ENCODE results near the gene POLD1.

Gene POLD1

DNA sequence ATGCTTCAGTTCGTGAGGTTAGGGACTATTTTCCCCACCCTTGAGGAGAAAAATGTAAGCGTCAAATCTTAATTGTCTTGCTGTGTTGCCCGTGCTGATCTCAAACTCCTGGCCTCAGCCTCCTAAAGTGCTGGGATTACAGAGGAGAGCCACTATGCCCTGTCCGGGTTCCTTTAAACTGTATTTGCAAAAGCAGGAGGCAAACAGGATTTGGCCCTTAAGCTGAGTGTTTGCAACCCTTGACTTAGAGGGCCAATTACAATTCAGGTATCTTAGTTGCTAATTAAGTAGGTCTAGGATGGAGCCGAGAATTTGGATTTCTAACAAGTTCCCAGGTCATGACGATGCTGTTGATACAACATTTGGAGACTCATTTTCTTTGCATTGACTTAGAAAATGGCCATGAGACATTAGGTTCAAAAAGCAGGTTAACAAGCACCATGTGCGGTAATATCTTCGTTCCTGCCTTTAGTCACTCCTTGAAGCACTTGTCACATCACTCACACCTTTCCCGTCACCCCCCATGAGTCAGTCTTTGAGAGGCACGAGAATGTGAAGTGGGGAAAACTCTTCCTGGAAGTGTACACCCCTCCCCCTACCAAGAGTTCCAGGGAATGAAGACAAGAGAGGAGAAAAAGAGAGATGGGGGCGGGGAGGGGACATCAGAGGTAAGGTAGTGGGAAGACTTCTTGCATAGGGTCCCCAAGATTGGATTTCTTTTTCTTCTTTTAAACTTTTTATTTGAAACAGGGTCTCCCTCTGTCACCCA, 21.3 kb upstream of the POLD1 start:
- H3K27ac ChIP-seq, result no peak overlapping the region

DNA sequence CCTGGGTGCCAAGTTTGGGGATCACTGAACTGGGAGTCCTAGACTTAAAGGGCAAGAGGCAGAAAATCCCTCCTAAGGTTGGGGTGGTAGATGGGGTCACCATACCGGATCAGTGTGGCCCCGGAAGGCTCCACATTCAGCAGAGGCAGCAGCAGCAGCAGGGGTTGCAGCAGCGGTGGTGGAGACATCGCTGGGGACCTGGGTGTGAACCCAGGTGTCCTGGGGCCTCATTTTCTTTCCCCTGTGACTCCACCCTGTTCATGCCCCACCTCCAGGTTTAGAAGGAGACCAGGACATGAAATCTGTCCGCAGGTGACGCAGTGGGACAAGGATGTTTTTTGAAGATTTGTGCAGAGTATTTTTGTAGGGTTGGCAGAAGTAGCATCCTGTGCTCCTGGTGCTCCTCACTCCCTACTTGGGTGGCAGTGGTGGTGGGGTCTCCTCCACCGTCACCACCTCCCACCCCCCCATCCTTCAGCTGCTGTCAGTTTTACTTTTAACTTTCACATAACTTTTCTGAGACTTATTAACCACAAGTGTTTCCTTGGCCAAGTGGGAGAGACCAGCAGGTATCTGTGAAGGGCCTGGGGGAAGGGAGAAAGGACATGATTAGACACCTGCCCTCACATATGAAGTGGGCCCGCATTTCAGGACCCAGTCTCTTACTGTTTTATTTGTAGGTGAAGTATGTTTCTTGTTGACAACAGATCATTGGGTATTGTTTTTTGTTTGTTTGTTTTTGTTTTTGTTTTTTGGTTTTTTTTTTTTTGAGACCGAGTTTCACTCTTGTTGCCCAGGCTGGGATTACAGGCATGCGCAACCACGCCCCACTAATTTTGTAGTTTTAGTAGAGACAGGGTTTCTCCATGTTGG, 18.5 kb upstream of the POLD1 start, which contains the start of gene NAPSA:
Gene NAPSA (minus strand): TSS at position 206 of the 873 bp plus-strand sequence. CDS start 18 bp downstream, at position 188.
- Histone ChIP-seq H3K4me3 (no peak within 1 kb of the TSS), H3K27ac (no peak within 1 kb of the TSS)

More for the DNA sequence above, 21.3 kb upstream of the POLD1 start:
- H3K4me3 ChIP-seq, result no peak overlapping the region

DNA sequence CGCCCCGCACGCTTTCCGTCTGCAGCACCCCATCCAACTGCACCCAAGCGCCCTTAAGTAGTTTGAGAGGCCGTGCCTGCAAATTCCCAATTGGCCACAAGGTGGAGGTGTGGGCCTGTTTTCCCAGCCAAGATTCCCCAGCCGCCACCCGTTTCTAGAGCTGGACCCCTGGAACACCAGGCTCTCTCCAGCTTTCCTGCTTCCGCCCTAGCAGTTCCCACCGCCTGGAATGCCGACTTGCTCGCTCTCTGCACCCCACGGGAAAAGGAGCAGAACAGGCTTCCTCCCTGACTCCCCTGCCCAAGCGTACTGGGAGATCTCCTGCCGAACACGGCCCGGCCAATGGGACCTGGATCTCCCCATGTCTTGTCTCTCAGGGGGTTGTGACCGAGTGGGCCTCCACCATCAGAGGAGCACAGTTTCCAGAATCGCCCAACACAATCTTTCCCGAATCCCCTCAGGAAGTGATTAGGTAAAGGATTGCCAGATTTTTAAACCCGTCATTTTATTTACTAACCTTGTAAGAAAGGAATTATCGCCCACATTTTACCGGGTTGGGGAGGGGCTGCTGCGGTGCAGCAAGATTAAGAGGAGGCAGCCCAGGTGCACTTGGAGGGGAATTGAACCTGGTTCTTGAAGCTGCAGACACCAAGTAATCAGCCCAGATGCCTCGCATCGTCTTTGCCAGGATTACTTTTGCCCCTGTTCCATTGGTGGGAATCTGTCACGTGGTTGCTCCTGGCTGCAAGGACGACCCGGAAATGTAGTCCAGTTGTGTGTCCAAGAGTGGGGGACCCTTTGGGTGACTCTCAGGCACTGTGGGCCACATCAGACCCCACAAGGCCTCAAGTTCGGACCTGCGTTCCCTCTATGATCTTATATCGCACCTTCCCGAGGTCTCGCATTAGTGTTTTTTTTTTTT, 15.2 kb upstream of the POLD1 start:
- Histone ChIP-seq H3K4me3 (peak overlapping the region; percentile 36 to 60 (median 50)), H3K27ac (peak overlapping the region; percentile 17 to 85 (median 79))

DNA sequence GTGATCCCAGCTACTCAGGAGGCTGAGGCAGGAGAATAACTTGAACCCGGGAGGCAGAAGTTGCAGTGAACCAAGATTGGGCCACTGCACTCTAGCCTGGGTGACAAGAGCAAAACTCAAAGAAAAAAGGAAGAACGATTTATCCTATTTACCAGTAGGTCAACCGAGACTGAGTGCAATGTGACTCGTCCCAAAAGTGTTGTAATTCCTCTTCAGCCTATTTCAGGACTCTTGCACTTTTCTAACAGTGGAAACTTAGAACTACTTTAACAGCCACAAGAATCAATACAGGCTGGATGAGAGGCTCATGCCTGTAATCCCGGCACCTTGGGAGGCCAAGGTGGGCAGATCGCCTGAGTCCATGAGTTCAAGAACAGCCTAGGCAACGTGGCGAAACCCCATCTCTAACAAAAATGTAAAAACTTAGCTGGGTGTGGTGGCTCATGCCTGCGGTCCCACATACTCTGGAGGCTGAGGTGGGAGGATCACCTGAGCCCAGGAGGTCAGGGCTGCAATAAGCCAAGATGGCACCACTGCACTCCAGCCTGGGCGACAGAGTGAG, 12.2 kb upstream of the POLD1 start:
- H3K27ac ChIP-seq, result no peak overlapping the region
- H3K4me3 ChIP-seq, result no peak overlapping the region

DNA sequence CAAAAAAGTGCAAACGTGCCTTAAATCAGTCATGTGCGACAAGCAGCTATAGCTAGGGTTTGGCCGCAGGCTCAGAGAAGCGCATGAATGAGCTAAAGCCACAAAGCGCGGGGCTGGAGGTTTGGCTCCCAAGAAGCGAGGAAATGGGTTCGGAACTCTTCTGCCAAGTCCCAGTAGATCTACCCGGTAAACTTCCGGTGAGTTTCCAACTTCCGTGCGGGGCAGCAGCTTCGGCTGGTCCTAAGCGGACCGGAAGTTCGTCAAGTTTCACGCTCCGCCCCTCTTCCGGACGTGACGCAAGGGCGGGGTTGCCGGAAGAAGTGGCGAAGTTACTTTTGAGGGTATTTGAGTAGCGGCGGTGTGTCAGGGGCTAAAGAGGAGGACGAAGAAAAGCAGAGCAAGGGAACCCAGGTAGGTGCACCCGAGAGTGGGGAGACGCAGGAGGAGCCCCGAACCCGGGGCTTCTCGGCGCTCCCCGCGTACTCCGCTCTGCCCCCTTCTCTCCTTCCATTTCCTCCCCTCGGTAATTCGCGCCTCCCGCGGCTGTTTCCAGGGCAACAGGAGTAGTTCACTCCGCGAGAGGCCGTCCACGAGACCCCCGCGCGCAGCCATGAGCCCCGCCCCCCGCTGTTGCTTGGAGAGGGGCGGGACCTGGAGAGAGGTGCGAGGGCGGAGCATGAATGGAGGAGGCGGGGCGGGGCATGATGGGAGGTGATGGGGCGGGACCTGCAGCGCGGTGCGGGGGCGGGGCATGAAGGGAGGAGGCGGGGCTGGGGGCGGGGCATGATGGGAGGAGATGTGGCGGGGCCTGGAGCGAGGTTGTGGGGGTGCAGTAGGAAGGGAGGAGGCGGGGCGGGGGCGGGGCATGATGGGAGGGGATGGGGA, 7.7 kb upstream of the POLD1 start, which contains the start of gene NR1H2:
Gene NR1H2 (plus strand): TSS at position 292 of the 885 bp plus-strand sequence. CDS start 1,149 bp downstream, outside the sequence.
- H3K4me3 ChIP-seq, result peak within 1 kb of the TSS; percentile 57 to 98 (median 86)
- H3K27ac ChIP-seq, result peak within 1 kb of the TSS; percentile 90 to 100 (median 98)

DNA sequence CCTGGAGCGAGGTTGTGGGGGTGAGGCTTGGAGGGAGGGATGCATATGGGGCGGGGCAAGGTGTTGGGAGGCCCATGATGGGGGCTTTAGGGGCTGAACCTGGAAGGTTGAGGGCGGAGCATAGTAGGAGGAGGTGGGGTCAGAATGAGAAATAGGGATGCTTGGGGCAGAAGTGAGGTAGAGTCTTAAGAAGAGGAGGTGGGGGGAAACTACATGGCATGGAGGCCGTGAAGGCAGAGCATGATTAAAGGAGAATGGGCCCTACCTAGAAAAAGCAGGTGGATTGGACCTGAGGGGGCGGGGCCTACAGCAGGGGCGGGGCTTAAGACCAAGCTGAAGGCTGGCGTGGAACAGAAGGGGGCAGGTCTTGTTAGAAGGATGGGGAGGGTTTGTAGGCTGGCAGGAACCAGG, 7.1 kb upstream of the POLD1 start:
- Histone ChIP-seq H3K27ac (peak overlapping the region in 7 of 21 experiments; percentile 96 to 100 (median 99)), H3K4me3 (peak overlapping the region; percentile 57 to 98 (median 86))

DNA sequence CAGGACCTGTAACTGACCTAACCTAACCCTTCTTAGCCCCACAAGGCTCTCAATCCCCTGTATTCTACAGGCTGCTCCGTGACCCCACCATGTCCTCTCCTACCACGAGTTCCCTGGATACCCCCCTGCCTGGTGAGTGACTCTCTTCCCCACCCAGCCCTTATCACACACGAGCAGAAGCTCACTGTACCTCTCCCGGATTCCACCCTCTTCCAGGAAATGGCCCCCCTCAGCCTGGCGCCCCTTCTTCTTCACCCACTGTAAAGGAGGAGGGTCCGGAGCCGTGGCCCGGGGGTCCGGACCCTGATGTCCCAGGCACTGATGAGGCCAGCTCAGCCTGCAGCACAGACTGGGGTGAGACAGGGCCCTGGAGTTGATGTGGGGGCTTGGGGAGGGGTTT, 6.6 kb upstream of the POLD1 start:
- no peak overlapping the region for H3K4me3 ChIP-seq
- H3K27ac ChIP-seq, result peak overlapping the region in 2 of 21 experiments; percentile 100

DNA sequence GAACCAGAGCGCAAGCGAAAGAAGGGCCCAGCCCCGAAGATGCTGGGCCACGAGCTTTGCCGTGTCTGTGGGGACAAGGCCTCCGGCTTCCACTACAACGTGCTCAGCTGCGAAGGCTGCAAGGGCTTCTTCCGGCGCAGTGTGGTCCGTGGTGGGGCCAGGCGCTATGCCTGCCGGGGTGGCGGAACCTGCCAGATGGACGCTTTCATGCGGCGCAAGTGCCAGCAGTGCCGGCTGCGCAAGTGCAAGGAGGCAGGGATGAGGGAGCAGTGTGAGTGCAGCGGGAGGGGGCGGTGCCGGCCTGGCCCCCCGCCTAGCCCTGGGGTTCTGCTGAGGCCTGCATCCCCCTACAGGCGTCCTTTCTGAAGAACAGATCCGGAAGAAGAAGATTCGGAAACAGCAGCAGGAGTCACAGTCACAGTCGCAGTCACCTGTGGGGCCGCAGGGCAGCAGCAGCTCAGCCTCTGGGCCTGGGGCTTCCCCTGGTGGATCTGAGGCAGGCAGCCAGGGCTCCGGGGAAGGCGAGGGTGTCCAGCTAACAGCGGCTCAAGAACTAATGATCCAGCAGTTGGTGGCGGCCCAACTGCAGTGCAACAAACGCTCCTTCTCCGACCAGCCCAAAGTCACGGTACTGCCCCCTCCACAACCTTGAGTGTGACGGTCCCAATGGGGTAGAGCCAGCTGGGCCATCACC, 5.8 kb upstream of the POLD1 start:
- Histone ChIP-seq H3K27ac (no peak overlapping the region), H3K4me3 (no peak overlapping the region)

DNA sequence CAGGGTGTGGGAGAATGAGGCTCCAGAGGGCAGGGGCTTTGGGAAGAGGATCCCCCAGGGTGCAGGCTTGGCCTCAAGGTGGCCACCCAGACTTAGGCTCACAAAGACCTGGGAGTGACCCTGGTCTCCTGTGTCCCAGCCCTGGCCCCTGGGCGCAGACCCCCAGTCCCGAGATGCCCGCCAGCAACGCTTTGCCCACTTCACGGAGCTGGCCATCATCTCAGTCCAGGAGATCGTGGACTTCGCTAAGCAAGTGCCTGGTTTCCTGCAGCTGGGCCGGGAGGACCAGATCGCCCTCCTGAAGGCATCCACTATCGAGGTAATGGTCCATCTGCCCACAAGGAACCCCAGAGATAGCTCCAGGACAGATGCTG, 5.3 kb upstream of the POLD1 start:
- H3K27ac ChIP-seq, result no peak overlapping the region
- H3K4me3 ChIP-seq, result no peak overlapping the region

DNA sequence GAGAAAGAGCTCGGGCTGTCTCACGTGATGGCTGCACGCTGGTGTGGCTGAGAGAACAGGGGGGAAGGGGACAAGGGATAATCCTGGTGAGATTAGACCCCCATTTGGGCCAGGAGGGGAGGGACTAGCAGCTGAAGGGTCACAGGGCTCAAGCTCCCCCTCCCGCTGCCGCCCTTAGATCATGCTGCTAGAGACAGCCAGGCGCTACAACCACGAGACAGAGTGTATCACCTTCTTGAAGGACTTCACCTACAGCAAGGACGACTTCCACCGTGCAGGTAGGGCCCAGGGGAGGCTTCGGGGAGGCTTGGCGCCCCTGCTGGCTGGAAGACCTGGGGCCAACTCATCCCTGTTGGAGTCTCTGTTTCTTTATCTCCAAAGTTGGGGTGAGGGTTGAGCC, 4.5 kb upstream of the POLD1 start:
- no peak overlapping the region for H3K4me3 ChIP-seq
- no peak overlapping the region for H3K27ac ChIP-seq

DNA sequence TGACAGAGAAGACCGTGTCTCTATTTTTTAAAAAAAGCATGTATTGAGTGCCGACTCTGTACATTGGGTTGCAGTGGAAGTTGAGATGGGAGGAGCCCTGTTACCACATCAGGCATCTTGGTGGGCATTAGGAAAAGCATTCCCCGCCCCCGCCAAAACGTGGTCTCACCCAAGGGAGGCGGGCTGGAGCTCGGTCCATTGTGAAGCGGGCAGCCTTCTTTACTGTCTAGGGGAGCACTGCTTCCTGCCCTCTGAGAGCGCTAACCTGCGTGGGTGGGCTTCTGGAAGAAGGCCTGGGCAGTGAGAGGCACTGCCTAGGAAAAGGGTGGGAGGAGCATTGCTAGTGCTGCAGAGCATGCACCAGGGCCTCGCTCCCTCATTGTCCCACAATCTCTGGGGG, 4.0 kb upstream of the POLD1 start:
- Histone ChIP-seq H3K27ac (no peak overlapping the region), H3K4me3 (no peak overlapping the region)

DNA sequence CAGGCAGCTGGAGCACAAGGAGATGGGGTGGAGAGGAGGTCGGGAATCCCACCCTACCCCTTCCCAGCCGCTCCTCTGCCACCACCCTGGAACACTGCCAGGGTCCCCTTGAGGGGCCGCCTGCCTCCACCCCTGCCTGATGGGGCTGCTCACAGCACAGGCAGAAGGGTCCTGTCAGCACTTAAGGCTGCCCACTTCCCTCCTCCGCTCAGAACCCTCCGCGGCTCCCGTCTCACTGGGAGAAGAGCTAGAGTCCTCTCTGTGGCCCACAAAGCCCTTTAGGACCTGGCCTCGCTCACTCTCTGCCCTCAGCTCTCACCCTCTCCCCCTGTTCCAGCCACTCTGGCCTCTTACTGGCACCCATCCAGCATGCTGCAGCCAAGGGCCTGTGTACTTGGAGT, 3.4 kb upstream of the POLD1 start:
- Histone ChIP-seq H3K27ac (no peak overlapping the region), H3K4me3 (no peak overlapping the region)

DNA sequence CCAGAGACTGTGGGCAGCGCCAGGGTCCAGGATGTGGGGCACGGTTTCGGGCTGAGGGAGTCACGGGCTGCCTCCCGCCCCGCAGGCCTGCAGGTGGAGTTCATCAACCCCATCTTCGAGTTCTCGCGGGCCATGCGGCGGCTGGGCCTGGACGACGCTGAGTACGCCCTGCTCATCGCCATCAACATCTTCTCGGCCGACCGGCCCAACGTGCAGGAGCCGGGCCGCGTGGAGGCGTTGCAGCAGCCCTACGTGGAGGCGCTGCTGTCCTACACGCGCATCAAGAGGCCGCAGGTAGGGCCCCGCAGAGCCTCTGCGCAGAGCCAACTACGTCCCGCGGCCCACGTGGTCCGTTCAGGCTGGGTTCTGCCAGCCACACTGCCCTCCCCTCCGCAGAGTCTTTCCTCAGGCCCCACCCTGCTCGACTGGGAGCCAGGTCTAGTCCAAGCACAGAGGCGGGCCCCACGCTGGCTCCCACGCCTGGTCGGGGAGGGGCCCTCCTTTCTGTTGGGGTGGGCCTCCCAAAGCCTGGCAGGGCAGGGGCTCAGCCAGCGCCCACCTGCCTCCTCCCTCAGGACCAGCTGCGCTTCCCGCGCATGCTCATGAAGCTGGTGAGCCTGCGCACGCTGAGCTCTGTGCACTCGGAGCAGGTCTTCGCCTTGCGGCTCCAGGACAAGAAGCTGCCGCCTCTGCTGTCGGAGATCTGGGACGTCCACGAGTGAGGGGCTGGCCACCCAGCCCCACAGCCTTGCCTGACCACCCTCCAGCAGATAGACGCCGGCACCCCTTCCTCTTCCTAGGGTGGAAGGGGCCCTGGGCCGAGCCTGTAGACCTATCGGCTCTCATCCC, 2.0 kb upstream of the POLD1 start:
- no peak overlapping the region for H3K4me3 ChIP-seq
- no peak overlapping the region for H3K27ac ChIP-seq

DNA sequence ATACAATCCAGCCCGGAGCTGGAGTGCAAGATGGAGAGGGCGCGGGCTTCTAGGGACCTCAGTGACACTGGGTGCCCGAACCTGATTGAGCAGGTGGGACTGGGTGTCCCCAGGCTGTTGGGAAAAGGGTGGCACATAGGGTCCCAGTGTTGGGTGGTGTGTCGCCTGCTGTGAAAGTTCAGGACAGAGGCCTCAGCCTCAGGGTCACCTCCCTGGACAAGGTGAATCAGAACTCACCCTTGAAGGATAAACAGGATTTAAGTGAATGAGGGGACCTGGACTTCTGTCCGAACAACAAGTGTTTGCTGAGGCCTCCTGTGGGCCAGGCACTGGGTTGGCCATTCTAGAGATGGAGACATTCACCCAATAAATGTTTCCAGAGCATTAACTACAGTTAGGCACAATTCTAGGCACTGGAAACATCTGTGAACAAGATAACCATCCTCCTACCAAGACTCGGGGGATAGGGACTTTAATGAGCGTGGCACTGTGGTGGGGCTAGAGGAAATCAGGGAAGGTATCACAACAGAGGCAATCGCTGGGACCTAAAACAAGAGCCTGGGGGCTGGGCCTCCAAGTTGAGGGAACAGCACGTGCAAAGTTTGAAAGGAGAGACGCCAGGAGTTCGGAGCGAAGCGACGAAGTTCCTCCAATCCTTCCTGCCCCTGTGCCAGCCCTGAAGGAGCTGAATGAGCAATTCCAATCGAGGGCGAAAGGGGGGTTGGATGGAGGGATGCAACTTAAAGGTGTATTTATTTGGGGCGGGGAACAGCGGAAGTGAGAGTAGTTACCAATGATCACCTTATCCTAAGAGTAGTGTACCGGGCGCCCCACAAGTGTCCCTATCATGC, 921 bp upstream of the POLD1 start:
- peak overlapping the region; percentile 47 to 70 (median 54) for H3K4me3 ChIP-seq

DNA sequence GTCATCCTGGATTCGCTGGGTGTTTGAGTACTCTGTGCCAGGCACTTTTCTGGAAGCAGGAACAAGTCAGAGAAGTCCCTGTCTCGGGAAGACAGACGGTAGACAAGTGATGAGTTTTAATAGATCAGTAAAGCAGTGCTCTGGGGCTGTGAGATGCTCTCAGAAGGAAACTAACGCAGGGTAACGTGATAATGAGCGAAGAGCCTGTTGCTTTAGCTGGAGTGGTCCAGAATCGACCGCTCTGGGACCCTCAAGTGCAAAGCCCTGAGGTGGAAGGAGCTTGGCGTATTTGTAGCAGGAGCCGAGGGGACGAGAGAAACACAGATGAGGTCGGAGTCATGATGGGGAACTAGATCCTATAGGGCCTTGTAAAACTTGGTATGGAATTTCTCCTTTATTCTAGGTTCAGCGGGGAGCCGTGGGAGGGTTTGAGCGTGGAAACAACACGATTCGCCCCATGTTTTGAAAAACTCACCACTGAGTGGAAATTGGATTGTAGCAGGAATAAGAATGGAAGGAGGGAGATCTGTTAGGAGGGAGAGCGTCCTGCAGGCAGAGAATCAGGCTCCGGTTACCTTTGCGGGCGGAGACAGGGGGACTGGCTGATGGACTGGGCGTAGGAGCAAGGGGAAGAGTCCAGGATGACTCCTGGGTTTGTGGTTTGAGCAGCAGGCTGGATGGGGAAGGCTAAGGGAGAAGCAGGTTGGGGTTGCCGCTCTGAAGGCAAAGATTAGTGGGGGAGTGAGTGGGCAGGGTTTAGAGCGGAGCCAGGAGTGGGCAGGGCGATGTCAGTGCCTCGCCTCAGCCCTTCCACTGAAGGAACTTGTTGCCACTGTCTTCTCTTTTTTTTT, 763 bp downstream of the POLD1 start:
- Histone ChIP-seq H3K4me3 (peak overlapping the region; percentile 47 to 70 (median 54)), H3K27ac (peak overlapping the region in 19 of 21 experiments; percentile 55 to 90 (median 83))

More for the DNA sequence above, 921 bp upstream of the POLD1 start:
- peak overlapping the region in 20 of 21 experiments; percentile 47 to 90 (median 76) for H3K27ac ChIP-seq

Measured in skin epidermis (tissue), 12 donors.